HUES48 (cell line): ENCODE results near the gene SMG1.
"Not testable (repeated sequence)": the region's sequence is repeated elsewhere in the genome, so short reads cannot be mapped to it uniquely, and the experiment has no call there.

Experiments
- H3K27ac ChIP-seq: one replicate; pipeline ENCODE4 v1.7.0; 2013; ENCODE audit warnings: low read depth, low read length, inconsistent platforms
- H3K27me3 ChIP-seq: 2 replicates; pipeline ENCODE4 v1.6.1; 2013; ENCODE audit warnings: mild to moderate bottlenecking, low read length; ENCODE audit not compliant: control insufficient read depth, insufficient read depth
- H3K36me3 ChIP-seq: 2 replicates; pipeline ENCODE4 v1.6.1; 2013; ENCODE audit warnings: low read length; ENCODE audit not compliant: control insufficient read depth, insufficient read depth
- H3K4me1 ChIP-seq: 2 replicates; pipeline ENCODE4 v1.6.1; 2013; ENCODE audit warnings: mild to moderate bottlenecking, low read length; ENCODE audit not compliant: control insufficient read depth, insufficient read depth
- H3K4me3 ChIP-seq: 2 replicates; pipeline ENCODE4 v1.5.1; 2013; ENCODE audit warnings: mild to moderate bottlenecking, low read depth, low read length
- H3K9ac ChIP-seq: 2 replicates; pipeline ENCODE4 v1.6.1; 2013; ENCODE audit warnings: mild to moderate bottlenecking, low read depth, low read length, moderate library complexity
- H3K9me3 ChIP-seq: 2 replicates; pipeline ENCODE4 v1.6.1; 2013; ENCODE audit warnings: low read length; ENCODE audit not compliant: control insufficient read depth, insufficient read depth

The SMG1 gene

GRCh38 chr16:18757960-18758660 is 168.1 kb downstream of the SMG1 start:
- not testable (repeated sequence) for H3K9me3 ChIP-seq, H3K27me3 ChIP-seq, H3K4me1 ChIP-seq, H3K36me3 ChIP-seq, H3K9ac ChIP-seq, H3K27ac ChIP-seq, H3K4me3 ChIP-seq

DNA sequence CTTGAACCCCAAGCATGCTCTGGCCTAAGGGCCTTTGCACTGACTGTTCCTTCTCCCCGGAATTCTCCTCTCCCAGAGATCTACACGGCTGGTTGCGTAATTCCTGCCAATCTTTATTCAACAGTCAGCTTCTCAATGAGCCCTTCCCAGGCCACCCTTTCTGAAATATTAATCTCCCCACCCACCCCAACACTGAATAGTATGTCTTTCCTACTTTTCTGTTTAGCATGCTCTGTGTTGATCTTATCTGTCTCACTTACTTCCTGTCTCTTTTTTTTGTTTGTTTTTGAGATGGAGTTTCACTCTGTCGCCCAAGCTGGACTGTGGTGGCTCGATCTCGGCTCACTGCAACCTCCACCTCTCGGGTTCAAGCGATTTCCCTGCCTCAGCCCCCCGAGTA is 169.6 kb downstream of the SMG1 start:
- not testable (repeated sequence) for H3K27me3 ChIP-seq, H3K4me1 ChIP-seq, H3K36me3 ChIP-seq, H3K27ac ChIP-seq, H3K9me3 ChIP-seq, H3K4me3 ChIP-seq, H3K9ac ChIP-seq
